Caki2 (cell line): ENCODE measurements around the gene TRIM59. TPM values are rescaled to one million over a fixed set of nuclear protein-coding genes. Genes with fewer than 3 reads are reported as not detected.

Source experiments
- DNase-seq: peaks from one replicate; pipeline ENCODE4 v3.0.0-alpha.2; 2015; ENCODE audit warnings: low read depth
- in situ Hi-C: cut with HindIII; loops from 2 replicates; pipeline ENCODE4 v1.10.0; 2016; ENCODE audit warnings: low sequenced_read_pairs, low pct_unique_long_range_greater_than_20kb, mixed read lengths
- total RNA-seq: library from RNA; depleted of rRNA; stranded (reverse); fragments of >200 nt; shearing (Covaris generic); gene quantifications from 2 replicates; pipeline ENCODE4 v1.2.3, GENCODE V29; 2014; ENCODE audit warnings: low replicate concordance; rRNA removed

The TRIM59 gene, protein sequence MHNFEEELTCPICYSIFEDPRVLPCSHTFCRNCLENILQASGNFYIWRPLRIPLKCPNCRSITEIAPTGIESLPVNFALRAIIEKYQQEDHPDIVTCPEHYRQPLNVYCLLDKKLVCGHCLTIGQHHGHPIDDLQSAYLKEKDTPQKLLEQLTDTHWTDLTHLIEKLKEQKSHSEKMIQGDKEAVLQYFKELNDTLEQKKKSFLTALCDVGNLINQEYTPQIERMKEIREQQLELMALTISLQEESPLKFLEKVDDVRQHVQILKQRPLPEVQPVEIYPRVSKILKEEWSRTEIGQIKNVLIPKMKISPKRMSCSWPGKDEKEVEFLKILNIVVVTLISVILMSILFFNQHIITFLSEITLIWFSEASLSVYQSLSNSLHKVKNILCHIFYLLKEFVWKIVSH
- total RNA-seq: 30.5 and 61.7 TPM in 2 replicates

DNA sequence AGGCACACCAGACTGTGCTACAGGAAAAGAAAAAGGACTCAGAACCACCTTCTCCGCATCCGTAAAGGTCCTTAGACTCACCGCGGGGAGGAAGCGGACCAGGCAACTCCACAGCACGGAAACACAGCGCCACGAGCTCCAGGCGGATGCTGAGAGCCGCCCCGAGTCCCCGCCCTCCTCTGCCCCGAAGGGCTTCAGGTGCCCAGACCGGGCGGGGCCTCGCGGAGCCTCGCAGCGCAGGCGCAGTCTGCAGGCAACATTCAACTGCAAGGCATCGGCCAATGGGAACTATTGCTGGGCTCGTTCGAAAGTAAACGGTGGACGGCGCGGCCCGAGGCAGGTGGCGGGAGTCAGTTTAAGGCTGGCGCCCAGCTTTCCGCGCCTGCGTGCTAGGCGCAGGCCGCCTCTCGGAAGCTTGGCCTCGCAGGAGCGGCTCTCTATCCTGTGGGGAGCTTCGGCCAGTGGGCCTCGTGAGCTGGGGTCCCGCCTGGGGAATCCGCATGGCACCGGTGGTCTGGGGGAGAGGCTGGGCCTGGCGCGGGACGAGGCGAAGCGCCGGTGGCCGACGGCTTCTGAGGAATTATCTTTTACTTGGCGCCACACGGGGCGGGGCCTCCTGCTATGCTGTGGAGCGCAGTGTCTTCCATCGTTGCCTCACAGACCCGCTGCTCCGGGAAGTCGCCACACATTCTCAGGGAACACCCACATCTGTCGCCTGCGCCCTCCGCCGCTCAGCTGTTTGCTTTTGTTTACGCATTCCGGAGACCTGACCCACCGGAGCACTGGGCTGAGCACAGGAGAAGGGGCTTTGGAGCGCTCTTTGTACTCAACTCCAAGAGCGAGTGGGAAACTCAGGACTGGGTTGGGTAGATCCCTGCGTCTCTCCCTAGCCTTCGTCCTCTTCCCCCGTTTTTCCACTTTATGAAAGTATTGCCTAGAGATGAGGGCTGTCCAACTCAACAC, at the start of gene TRIM59:
Gene TRIM59 (minus strand): TSS at position 151 of the 963 bp plus-strand sequence. CDS start 10,603 bp downstream, outside the sequence.
- DNase-seq: peak; percentile 98

DNA sequence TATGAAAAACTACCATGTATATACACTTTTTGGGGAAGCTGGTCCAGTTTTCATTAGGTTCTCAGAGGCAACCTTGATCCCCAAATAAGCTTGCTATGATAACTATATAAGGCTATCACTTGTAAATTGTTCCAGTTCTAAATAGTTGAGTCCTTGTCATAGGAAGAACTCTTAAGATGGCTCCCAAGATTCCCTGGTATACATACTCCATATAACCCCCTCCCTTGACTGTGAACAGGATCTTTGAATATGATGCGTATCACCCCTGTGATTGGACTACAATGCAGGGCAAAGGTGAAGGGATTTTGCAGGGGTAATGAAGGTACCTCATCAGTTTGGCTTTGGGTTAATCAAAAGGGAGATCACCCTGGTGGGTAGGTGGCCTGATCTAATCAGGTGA, 48.6 kb upstream of the TRIM59 start:
- DNase-seq: no peak
- in situ Hi-C loops: no loop called here

More for the DNA sequence above, at the start of gene TRIM59:
- in situ Hi-C loops: no loop called here

DNA sequence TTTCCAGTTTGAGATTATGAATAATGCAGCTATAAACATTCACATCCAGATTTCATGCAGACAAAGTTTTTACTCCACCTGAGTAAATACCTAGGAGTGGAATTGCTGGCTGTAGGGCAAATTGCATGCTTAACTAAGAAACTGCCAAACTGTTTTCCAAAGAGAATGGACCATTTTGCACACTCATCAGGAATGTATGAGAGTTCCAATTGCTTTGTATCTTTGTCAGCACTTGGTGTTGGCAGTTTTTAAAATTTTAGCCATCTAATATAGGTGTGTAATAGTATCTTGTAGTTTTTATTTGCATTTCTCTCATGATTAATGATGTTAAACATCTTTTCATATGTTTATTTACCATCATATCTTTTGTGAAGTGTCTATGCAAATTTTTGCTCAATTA, 40.6 kb upstream of the TRIM59 start:
- DNase-seq: no peak
- in situ Hi-C loops: no loop called here

DNA sequence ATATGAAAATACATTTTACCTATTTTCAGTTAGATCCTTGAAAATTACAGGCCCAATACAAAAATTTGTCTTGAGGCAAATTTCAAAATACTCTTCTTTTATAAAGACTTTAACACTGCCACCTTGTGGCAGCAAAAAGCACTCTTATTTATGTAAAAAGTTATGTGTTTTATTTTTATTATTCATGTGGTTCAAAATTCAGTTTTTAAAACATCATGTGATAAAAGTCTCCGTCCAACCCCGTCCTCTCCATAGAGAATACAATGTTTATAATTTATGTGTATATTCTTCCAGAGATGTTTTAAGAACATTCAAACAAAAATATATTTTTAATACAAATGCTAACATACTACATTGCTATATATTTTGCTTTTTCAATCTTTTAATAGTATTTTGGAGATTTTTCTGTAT, 36.9 kb upstream of the TRIM59 start:
- in situ Hi-C loops: no loop called here
- peak; percentile 17 for DNase-seq

DNA sequence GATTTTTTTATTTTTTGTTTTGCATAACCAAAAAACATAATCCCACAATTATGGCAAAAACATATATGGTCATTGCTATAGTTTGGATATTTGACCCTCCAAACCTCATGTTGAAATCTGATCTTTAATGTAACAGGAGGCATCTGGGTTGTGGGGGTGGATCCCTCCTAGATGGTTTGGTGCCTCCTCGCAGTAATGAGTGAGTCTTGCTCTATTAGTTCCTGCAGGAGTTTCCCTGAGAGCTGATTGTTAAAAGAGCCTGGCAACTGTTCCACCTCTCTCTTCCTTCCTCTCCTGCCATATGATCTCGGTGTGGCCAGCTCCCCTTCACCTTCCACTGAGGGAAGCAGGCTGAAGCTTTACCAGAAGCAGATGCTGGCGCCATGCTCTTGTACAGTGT, 33.2 kb upstream of the TRIM59 start:
- DNase-seq: no peak
- in situ Hi-C loops: no loop called here

DNA sequence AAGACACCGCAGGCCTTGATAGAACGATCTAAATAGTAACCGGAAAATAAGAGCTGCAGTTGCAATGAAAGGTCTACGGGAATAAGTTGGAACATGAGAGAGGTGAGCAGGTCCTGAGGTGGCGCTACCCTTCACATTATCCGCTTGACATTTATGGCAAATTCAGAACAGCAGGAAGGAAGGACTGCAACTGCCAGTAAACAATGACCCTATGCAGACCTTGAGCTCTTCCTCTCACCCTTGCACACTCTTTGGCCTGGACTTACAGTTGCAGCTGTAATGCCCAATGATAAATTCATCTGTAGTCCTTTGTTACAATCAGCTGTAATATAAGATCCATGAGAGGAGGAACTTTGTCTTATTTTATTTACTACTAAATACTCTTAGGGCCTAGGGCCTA, 32.3 kb upstream of the TRIM59 start:
- DNase-seq: no peak
- in situ Hi-C loops: no loop called here

DNA sequence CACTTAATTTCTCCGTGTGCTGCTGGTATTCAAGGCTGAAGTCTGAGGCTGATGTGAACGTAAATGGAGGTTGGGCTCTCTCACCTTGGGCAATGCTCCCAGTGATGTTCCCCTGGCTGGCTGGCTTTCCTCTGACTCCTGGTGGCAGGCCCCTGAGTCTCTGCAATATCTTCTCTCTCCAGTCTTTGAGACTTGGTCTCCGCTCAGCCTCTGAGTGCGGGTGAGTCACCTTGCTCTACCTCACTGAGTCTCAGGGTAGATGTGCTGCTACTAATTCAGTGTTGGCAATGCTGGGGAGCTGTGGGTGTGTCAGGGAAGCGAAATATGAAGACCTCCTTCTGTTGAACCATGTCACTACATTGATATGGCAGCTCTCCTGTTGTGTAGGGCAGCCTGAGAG, 31.3 kb upstream of the TRIM59 start:
- DNase-seq: no peak
- in situ Hi-C loops: no loop called here

DNA sequence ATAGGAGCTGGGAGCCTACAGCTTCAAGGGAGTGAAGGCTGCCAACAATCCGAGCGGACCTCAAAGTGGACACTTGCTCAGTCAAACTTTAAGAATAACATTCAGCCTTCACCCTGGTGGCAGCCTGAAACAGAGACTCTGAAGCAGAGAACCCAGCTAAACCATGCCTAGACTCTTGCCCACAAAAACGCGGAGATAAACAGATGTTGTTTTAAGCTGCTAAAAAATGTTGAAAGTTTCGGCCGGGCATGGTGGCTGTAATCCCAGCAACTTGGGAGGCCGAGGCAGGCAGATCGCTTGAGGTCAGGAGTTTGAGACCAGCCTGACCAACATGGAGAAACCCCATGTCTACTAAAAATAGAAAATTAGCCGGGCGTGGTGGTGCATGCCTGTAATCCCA, 29.8 kb upstream of the TRIM59 start:
- in situ Hi-C loops: no loop called here

DNA sequence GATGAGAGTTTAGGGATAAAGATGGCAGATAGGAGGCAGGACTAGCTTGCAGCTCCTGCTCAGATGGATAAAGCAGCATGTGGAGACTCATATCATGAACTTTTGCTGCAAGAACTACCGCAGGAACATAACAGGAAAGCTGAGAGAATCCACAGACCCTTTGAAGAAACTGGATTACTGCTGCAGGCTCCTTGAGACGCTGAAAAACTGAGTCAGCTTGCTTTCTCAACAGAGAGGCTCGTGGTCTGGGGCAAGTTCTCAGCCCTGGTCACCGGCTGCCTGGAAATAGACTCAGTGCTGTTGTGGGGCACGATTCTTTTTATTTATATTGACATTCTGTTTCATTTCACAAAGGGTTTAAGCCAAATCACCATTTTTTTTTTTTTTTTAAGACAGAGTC, 28.8 kb upstream of the TRIM59 start:
- in situ Hi-C loops: no loop called here
- no peak for DNase-seq

More for the DNA sequence above, 29.8 kb upstream of the TRIM59 start:
- no peak for DNase-seq

DNA sequence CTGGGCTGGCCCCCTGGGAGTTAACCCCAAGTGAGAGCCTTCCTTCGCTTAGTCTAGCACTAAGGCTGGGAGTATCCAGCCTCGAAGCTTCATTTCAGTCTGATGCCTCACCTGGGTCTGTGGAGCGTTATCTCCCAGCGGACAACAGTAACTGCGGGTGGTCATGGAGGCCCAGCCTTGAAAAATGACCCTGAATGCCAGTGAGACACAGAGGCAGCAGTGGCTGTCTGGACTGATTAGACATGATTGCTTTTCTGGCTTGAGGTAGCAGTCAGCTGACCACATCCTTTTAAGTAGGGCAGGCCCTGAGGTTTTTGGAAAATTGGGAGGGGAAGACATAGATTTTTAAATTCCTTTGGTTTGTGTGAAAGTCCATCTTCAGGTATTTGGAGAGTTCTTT, 28.2 kb upstream of the TRIM59 start:
- DNase-seq: no peak
- in situ Hi-C loops: no loop called here

DNA sequence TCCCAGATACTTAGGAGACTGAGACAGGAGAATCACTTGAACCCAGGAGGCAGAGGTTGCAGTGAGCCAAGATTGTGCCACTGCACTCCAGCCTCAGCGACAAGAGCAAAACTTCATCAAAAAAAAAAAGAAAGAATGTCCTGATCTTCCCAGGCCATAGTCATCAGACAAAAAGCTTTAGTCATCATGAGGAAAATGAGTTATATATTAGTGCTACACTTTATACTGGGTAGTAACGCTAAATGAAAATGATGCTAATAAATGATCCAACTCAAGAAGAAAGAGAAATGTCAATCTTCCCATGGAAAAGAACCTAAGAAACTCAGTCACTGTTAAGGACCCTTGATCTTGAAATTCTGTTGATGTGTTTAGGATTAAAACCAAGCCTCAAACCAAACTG, 26.3 kb upstream of the TRIM59 start:
- DNase-seq: no peak
- in situ Hi-C loops: no loop called here

DNA sequence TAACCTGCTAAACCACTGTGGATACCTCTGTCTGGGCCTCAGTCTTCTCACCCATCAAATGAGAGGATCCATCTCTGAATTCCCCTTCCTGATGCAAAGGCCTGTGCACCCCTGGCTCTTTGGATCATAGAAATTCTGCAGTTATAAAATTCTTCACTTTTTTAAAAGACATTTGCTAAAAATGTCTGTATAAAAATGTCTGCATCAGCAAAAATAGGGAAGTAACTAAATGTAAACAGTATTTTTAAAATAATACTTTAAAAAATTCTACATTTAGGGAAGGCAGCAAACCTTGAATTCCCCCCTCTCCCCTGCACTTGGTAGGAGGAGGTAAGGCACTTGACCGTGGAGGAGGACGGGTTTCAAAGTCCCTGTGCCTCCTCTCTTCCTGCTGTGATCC, 25.6 kb upstream of the TRIM59 start:
- no peak for DNase-seq
- in situ Hi-C loops: no loop called here

DNA sequence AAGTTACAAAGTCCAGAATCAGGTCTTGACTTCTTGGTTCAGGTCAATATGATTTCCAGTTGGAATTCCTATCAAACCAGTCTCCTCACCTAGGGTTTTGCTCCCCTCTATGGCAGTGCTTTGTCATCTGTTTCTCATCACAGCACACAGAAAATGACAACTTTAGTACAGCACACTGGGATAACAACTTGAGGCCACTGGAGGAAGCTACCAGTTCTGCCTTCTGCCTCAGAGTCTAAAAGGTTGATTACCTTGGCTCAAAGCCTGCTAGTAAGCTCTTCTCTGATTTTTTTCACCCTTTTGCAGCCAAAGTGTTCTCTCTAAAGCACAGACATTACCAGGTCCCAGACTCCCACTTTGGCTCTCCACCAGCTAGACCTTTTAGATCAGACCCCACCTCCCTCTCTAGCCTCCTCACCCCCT, 24.8 kb upstream of the TRIM59 start:
- DNase-seq: peak; percentile 12
- in situ Hi-C loops: no loop called here

DNA sequence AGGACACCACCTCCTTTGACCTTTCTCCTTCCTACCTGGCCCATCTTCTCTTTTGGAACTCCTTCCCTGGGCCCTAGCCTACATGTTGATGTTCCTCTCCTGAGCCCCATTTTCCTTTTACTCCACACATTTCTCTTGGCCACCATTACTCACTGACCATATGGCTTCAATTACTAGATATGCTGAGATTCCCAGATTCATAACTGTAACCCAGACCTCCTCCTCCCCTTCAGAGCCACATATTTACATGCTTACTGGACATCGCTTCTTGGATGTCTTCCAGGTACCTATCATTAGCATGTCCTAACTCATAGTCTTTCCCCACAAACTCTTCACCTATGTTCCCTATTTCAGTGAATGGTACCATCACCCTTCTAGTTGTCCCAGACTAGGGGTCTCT, 24.4 kb upstream of the TRIM59 start:
- in situ Hi-C loops: no loop called here
- DNase-seq: no peak

DNA sequence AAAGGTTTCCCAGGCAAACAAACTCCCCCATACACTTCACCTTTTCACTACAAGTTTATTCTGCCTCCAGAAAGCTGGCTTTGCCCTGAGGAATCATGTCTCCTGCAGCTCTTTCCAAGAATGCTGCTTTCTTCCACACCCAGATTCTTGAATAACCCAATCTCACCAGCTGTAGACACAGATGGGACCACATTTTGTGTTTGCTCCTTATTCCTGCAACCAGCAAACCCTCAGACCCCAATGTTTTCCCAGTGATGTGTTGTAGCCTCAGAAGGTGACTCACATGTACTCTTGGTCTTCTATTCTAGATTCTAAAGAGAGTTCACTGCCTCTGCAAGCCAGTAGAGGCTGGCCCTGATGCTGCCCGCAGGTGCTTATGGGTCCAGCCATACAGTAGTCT, 23.6 kb upstream of the TRIM59 start:
- no peak for DNase-seq
- in situ Hi-C loops: no loop called here

DNA sequence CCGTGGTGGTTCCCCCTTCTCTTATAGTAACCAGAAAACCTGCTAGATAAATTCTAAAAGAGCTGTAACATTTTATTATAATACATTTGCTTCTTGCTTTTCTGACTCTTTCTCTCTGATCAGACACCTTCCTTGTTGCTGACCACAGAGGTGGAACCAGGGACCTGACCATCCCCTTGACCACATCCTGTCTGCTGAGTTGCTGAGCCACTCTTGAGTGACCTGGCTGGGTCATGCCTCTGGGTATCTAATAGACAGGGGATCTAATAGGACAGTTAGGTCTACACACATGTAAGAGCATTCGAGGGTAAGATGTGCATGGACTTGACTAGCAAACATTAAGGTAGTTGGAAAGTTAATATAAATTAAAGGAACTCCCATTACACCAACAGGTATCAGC, 22.8 kb upstream of the TRIM59 start:
- DNase-seq: peak; percentile 25
- in situ Hi-C loops: no loop called here

DNA sequence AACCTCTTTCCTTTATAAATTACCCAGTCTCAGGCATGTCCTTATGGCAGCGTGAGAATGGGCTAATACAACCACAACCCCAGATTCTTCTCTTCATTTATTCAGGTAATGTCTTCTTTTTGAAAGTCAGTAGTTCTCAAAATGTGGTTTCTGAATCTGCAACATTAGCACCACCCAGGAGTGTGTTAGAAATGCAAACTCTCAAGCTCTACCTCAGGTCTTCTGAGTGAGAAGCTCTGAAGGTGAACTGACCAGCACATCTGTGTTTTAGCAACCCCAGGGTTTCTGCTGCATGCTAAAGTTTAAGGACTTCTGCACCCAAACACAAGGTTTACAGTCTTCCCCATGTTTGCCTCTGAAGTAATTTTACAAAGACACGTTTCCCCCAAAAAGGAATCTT, 22.3 kb upstream of the TRIM59 start:
- in situ Hi-C loops: no loop called here

DNA sequence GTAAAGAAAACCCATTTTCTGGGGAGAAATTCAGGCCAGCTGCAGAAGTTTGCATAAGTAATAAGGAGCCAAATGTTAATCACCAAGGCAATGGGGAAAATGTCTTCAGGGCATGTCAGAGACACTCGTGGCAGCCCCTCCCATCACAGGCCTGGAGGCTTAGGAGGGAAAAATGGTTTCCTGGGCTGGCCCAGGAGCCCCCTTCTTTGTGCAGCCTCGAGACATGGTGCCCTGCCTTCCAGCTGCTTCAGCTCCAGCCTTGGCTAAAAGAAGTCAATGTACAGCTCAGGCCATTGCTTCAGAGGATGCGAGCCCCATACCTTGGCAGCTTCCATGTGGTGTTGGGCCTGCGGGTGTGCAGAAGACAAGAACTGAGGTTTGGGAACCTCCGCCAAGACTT, 20.6 kb upstream of the TRIM59 start:
- no peak for DNase-seq
- in situ Hi-C loops: no loop called here

More for the DNA sequence above, 22.3 kb upstream of the TRIM59 start:
- DNase-seq: no peak

DNA sequence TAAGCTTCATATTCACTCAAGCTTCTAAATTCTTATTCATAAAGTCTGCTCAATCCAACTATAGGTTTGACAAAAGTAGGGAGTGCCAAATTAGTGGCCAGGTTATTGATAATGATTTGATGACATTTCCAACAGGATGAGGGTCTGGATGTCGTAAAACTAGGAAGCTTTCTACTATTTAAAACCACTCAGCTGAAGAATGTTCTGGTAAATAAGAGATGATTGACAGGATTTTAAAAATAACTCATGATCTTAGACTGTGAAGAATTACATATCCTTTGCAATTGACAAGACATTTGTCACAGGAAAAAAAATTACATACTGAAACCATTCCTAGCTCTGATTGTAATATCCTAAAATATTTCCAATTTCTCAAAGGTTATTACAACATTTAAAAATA, 15.4 kb upstream of the TRIM59 start:
- in situ Hi-C loops: no loop called here

More for the DNA sequence above, 15.4 kb upstream of the TRIM59 start:
- no peak for DNase-seq
